H1 (cell line): ENCODE results near the gene LORICRIN. TPM values are rescaled to one million over a fixed set of nuclear protein-coding genes. Genes with fewer than 3 reads are reported as not detected.

Experiments used
- CTCF ChIA-PET: fragments of 300-600 bp; sonication (Branson Sonifier 250); formaldehyde crosslinking; loops from one replicate; lab custom pipeline; 2021; ENCODE audit not compliant: partially characterized antibody; lab: Charles Lee
- POLR2A ChIA-PET: fragments of 300-600 bp; sonication (Branson Sonifier 250); formaldehyde crosslinking; loops from one replicate; lab custom pipeline; 2021; ENCODE audit warnings: inconsistent platforms; ENCODE audit not compliant: partially characterized antibody; lab: Charles Lee
- DNase-seq, 2 experiments: peaks; one replicate each; pipeline versions ENCODE4 v3.0.0 to v3.0.0-alpha.2; 2010 to 2022; ENCODE audit warnings: low spot score in 2 of 2, low read depth in 1 of 2, mixed read lengths in 1 of 2
- FAIRE-seq: peaks from 2 replicates; lab custom pipeline; 2011; peaks lifted over from hg19 to GRCh38; lab: Jason Lieb, UNC
- H2AFZ ChIP-seq: 2 replicates; pipeline ENCODE4 v1.8.1; 2012; ENCODE audit warnings: low read length, inconsistent platforms
- H2AK5ac ChIP-seq: 2 replicates; pipeline ENCODE4 v1.6.1; 2013; ENCODE audit warnings: low read depth, low read length
- H2BK120ac ChIP-seq: replicated peaks from 2 replicates; pipeline ENCODE3; 2013; ENCODE audit warnings: low read depth, low read length, inconsistent platforms
- H2BK12ac ChIP-seq: 2 replicates; pipeline ENCODE4 v1.6.1; 2013; ENCODE audit warnings: low read depth, low read length
- H2BK15ac ChIP-seq: 2 replicates; pipeline ENCODE4 v1.6.1; 2013; ENCODE audit warnings: low read length
- H2BK20ac ChIP-seq: 2 replicates; pipeline ENCODE4 v1.6.1; 2013; ENCODE audit warnings: low read length
- H2BK5ac ChIP-seq: 2 replicates; pipeline ENCODE4 v1.6.1; 2013; ENCODE audit warnings: low read depth, low read length
- H3K14ac ChIP-seq: 2 replicates; pipeline ENCODE4 v1.6.1; 2013; ENCODE audit warnings: inconsistent platforms; ENCODE audit not compliant: insufficient read length
- H3K18ac ChIP-seq: 2 replicates; pipeline ENCODE4 v1.6.1; 2013; ENCODE audit warnings: low read length; ENCODE audit errors: extremely low read depth
- H3K23ac ChIP-seq: 2 replicates; pipeline ENCODE4 v1.6.1; 2013; ENCODE audit warnings: inconsistent platforms; ENCODE audit not compliant: insufficient read length
- H3K23me2 ChIP-seq: 2 replicates; pipeline ENCODE4 v1.6.1; 2013; ENCODE audit warnings: low read depth, low read length
- H3K27ac ChIP-seq: 2 replicates; pipeline ENCODE4 v1.6.1; 2011; ENCODE audit warnings: low read depth, low read length, inconsistent platforms
- H3K27me3 ChIP-seq, 4 experiments: replicated peaks in 1 of 4; 1 replicate in 1 of 4; 2 replicates in 3 of 4; pipeline versions ENCODE4 v1.6.1 to v1.8.1; 2011 to 2013; ENCODE audit warnings: low read length in 3 of 4, mild to moderate bottlenecking in 3 of 4, inconsistent platforms in 2 of 4, mixed read lengths in 2 of 4, moderate library complexity in 1 of 4; ENCODE audit not compliant: control insufficient read depth in 3 of 4, insufficient read depth in 3 of 4; ENCODE audit errors: extremely low read depth in 1 of 4
- H3K36me3 ChIP-seq, 4 experiments: 2 replicates each; pipeline versions ENCODE4 v1.6.1 to v1.8.1; 2011 to 2013; ENCODE audit warnings: mild to moderate bottlenecking in 4 of 4, low read length in 3 of 4, moderate library complexity in 2 of 4, control low read depth in 1 of 4, inconsistent platforms in 1 of 4; ENCODE audit not compliant: insufficient read depth in 4 of 4, control insufficient read depth in 2 of 4
- H3K4ac ChIP-seq: replicated peaks from 2 replicates; pipeline ENCODE3; 2013; ENCODE audit warnings: low read length, low read depth, mixed read lengths, inconsistent platforms; ENCODE audit not compliant: insufficient read length
- H3K4me1 ChIP-seq, 4 experiments: replicated peaks in 1 of 4; 1 replicate in 1 of 4; 2 replicates in 3 of 4; pipeline versions ENCODE4 v1.6.1 to v1.8.1; 2011 to 2013; ENCODE audit warnings: low read length in 3 of 4, inconsistent platforms in 2 of 4, mixed read lengths in 1 of 4; ENCODE audit not compliant: insufficient read depth in 4 of 4, control insufficient read depth in 3 of 4
- H3K4me2 ChIP-seq, 2 experiments: 2 replicates each; pipeline versions ENCODE4 v1.6.1 to v1.8.1; 2011 to 2013; ENCODE audit warnings: low read depth in 2 of 2, low read length in 2 of 2, control low read depth in 1 of 2, inconsistent platforms in 1 of 2, mild to moderate bottlenecking in 1 of 2; ENCODE audit not compliant: insufficient read depth in 1 of 2
- H3K4me3 ChIP-seq, 4 experiments: fragments of 200-600, 300-600 bp in 1 of 4; sonication (generic), shearing (Covaris generic), sonication (Bioruptor Twin) in 1 of 4; 2 replicates each; pipeline versions ENCODE4 v1.5.1 to v1.8.1; 2011 to 2016; ENCODE audit warnings: low read length in 4 of 4, low read depth in 3 of 4, control low read depth in 2 of 4, inconsistent platforms in 2 of 4, mild to moderate bottlenecking in 2 of 4, mixed read lengths in 1 of 4, moderate library complexity in 1 of 4; ENCODE audit not compliant: insufficient read depth in 2 of 4; ENCODE audit errors: extremely low read depth in 1 of 4
- H3K56ac ChIP-seq: replicated peaks from 2 replicates; pipeline ENCODE3; 2013; ENCODE audit warnings: low read depth, mild to moderate bottlenecking, mixed read lengths, low read length, inconsistent platforms; ENCODE audit not compliant: insufficient read length
- H3K79me1 ChIP-seq: 2 replicates; pipeline ENCODE4 v1.6.1; 2013; ENCODE audit warnings: low read depth, low read length, control low read depth
- H3K79me2 ChIP-seq, 2 experiments: 2 replicates each; pipeline versions ENCODE4 v1.6.1 to v1.8.1; 2012 to 2013; ENCODE audit warnings: low read length in 2 of 2, mild to moderate bottlenecking in 2 of 2, inconsistent platforms in 1 of 2; ENCODE audit not compliant: insufficient read depth in 2 of 2, control insufficient read depth in 1 of 2
- H3K9ac ChIP-seq, 4 experiments: replicated peaks in 1 of 4; 1 replicate in 1 of 4; 2 replicates in 3 of 4; pipeline versions ENCODE4 v1.6.1 to v1.8.1; 2011 to 2013; ENCODE audit warnings: low read depth in 3 of 4, low read length in 3 of 4, control low read depth in 2 of 4, mild to moderate bottlenecking in 2 of 4, moderate library complexity in 2 of 4, inconsistent platforms in 1 of 4; ENCODE audit errors: extremely low read depth in 1 of 4
- H3K9me3 ChIP-seq, 2 experiments: 2 replicates each; pipeline versions ENCODE4 v1.6.1 to v1.8.1; 2012 to 2013; ENCODE audit warnings: mild to moderate bottlenecking in 2 of 2, moderate library complexity in 2 of 2, control low read depth in 1 of 2, inconsistent platforms in 1 of 2, low read depth in 1 of 2, low read length in 1 of 2, mixed read lengths in 1 of 2; ENCODE audit not compliant: insufficient read depth in 2 of 2
- H4K20me1 ChIP-seq, 2 experiments: replicated peaks in 1 of 2; 2 replicates each; pipeline versions ENCODE3 to v1.8.1; 2011 to 2013; ENCODE audit warnings: inconsistent platforms in 2 of 2, low read length in 2 of 2, mild to moderate bottlenecking in 1 of 2; ENCODE audit not compliant: insufficient read depth in 2 of 2, control insufficient read depth in 1 of 2
- H4K5ac ChIP-seq: 2 replicates; pipeline ENCODE4 v1.6.1; 2013; ENCODE audit warnings: low read length, low read depth, mixed read lengths, inconsistent platforms; ENCODE audit not compliant: insufficient read length
- H4K8ac ChIP-seq: 2 replicates; pipeline ENCODE4 v1.8.0; 2013; ENCODE audit warnings: mild to moderate bottlenecking, moderate library complexity, low read length, inconsistent platforms; ENCODE audit not compliant: insufficient read depth; ENCODE audit errors: extremely low read depth
- H4K91ac ChIP-seq: replicated peaks from 2 replicates; pipeline ENCODE3; 2013; ENCODE audit warnings: low read length, mixed read lengths, inconsistent platforms; ENCODE audit not compliant: insufficient read length
- ATF3 ChIP-seq: IDR thresholded peaks from 2 replicates; pipeline ENCODE4 v1.6.1; 2011; ENCODE audit warnings: low read depth, mild to moderate bottlenecking, low read length; ENCODE audit not compliant: insufficient read depth
- BRCA1 ChIP-seq: IDR thresholded peaks from 2 replicates; pipeline ENCODE4 v1.6.1; 2012; ENCODE audit warnings: low read depth, low read length, improper control_type of control experiment
- EGR1 ChIP-seq: IDR thresholded peaks from 2 replicates; pipeline ENCODE4 v1.6.1; 2011; ENCODE audit warnings: low read depth, low read length, borderline replicate concordance
- EZH2 ChIP-seq: fragments of 200-600 bp; sonication (generic); IDR thresholded peaks from 2 replicates; pipeline ENCODE4 v1.7.1; 2012; ENCODE audit warnings: low read depth, mild to moderate bottlenecking, moderate library complexity, low read length, inconsistent platforms; ENCODE audit not compliant: severe bottlenecking
- HDAC6 ChIP-seq: IDR thresholded peaks from one replicate; pipeline ENCODE4 v1.7.1; 2012; ENCODE audit warnings: low read depth, mild to moderate bottlenecking, inconsistent platforms, low read length, moderate library complexity
- POLR2A ChIP-seq, 2 experiments: IDR thresholded peaks; 1 replicate in 1 of 2; 2 replicates in 1 of 2; pipeline ENCODE4 v1.6.1; 2011; ENCODE audit warnings: low read depth in 2 of 2, low read length in 2 of 2, mild to moderate bottlenecking in 2 of 2; ENCODE audit errors: control extremely low read depth in 1 of 2
- SP1 ChIP-seq: IDR thresholded peaks from 2 replicates; pipeline ENCODE4 v1.6.1; 2011; ENCODE audit warnings: low read depth, low read length
- WGBS, 2 experiments: shearing (Covaris generic) in 1 of 2; methylation state at CpG; one replicate each; pipeline versions ENCODE4 v1.1.6 to v1.1.7; 2013 to 2015; ENCODE audit warnings: low lambda C conversion rate in 2 of 2, mixed read lengths in 2 of 2, inconsistent platforms in 1 of 2, low coverage in 1 of 2, missing lambda C conversion rate in 1 of 2; ENCODE audit not compliant: insufficient replicate concordance in 2 of 2, insufficient coverage in 1 of 2, insufficient read length in 1 of 2; ENCODE audit errors: extremely low coverage in 1 of 2, missing lambda C conversion rate in 1 of 2; 5-methylcytosine and 5-hydroxymethylcytosine counted together
- polyA plus RNA-seq, 7 experiments: library from polyadenylated mRNA; depleted of rRNA in 3 of 7; stranded (reverse) in 5 of 7; unstranded in 2 of 7; fragments of >200 nt in 5 of 7; fragments of 200-250 nt in 2 of 7; gene quantifications; 1 replicate in 5 of 7; 2 replicates in 1 of 7; 4 replicates in 1 of 7; pipeline versions ENCODE4 v1.2.1 to v1.2.3, GENCODE V29; 2011 to 2013; ENCODE audit warnings: missing spikeins in 2 of 7, mixed read lengths in 2 of 7
- total RNA-seq: library from RNA; stranded (reverse); fragmentation: NEBNext Ultra II Directional; extraction: Animal tissue kit (Norgen Biotek cat#: 25700); gene quantifications from 2 replicates; pipeline ENCODE4 v1.2.1, GENCODE V29; 2021

The LORICRIN gene
- total and polyA plus RNA-seq, 2 of the 8 experiments (the other 6 are each of a cell fraction or from before 2014, with no cell fraction given): not detected

GRCh38 chr1:153233448-153233847, 26.0 kb upstream of the LORICRIN start:
- Histone ChIP-seq H3K18ac (no peak overlapping the region), H3K23ac (no peak overlapping the region), H3K27ac (no peak overlapping the region), H3K36me3 (no peaks in the 10 kb centered on the region), H3K4ac (no peak overlapping the region), H2BK120ac (no peak overlapping the region), H4K91ac (no peak overlapping the region), H3K4me3 (no peak overlapping the region), H3K56ac (no peak overlapping the region), H2AK5ac (no peak overlapping the region), H4K20me1 (no peaks in the 10 kb centered on the region), H4K5ac (no peak overlapping the region), H3K9me3 (0 out of 4 replicates have a peak, but pooled peaks cover 0 to 3% of the 10 kb centered on the region in 2 experiments), H3K79me1 (no peaks in the 10 kb centered on the region), H3K23me2 (no peaks in the 10 kb centered on the region), H2BK12ac (no peak overlapping the region), H3K4me2 (no peak overlapping the region), H3K79me2 (no peaks in the 10 kb centered on the region), H3K27me3 (no peaks in the 10 kb centered on the region), H4K8ac (no peak overlapping the region), H3K14ac (no peak overlapping the region), H2BK20ac (no peak overlapping the region), H2BK5ac (no peak overlapping the region), H2AFZ (no peak overlapping the region), H3K4me1 (no peaks in the 10 kb centered on the region), H3K9ac (no peak overlapping the region), H2BK15ac (no peak overlapping the region)
- DNase-seq (no peak), FAIRE-seq (no peak)
- TF ChIP-seq BRCA1 (no peak), ATF3 (no peak), HDAC6 (no peak), SP1 (no peak), POLR2A (IDR thresholded peaks at IDR 0.05; ENCODE audit: control extremely low read depth in 1 of 2, low read depth in 2 of 2, low read length in 2 of 2) (no peak), EGR1 (no peak), EZH2 (no peak)
- 82% methylated on average over 1 of the region's 1 CpG; no CpG with 5 or more reads in 1 of the 2 experiments for WGBS, 2 experiments
- POLR2A ChIA-PET: no interaction called here
- CTCF ChIA-PET: interaction anchor here (0.6 to 2.8 kb wide), 7 partner anchors 11 to 370 kb away, joined by 3 to 16 read pairs (median 6); no protein-coding TSS in a partner anchor
